ENCODE data around the gene ADK.

- TF ChIP-seq EZH2phosphoT487 (IDR thresholded peaks at IDR 0.05; ENCODE audit: borderline replicate concordance, low read depth, low read length) (no peak), CTCF (conservative IDR thresholded peaks at IDR 0.05; ENCODE audit: low read length) (no peak)
Measured at GRCh38 chr10:74643596-74643975, 492.6 kb downstream of the ADK start.

Measured in OCI-LY7 (cell line).